ENCODE measurements around the gene NLRP5.
"Not testable (repeated sequence)": the region's sequence is repeated elsewhere in the genome, so short reads cannot be mapped to it uniquely, and the experiment has no call there.

The NLRP5 gene

GRCh38 chr19:56015756-56016155, 29.2 kb downstream of the NLRP5 start:
- Histone ChIP-seq H3K36me3 (ENCODE audit: insufficient read depth, low read length) (no peaks in the 10 kb centered on the region), H3K9ac (ENCODE audit: low read depth, low read length) (no peak overlapping the region), H3K9me3 (ENCODE audit: control insufficient read depth, insufficient read depth, low read length) (no peaks in the 10 kb centered on the region), H3K4me1 (ENCODE audit: insufficient read depth, low read length) (no peaks in the 10 kb centered on the region)

GRCh38 chr19:56019325-56019724, 32.8 kb downstream of the NLRP5 start:
- not testable (repeated sequence) for H3K9ac ChIP-seq (ENCODE audit: low read depth, low read length); H3K4me1 ChIP-seq (ENCODE audit: insufficient read depth, low read length); H3K36me3 ChIP-seq (ENCODE audit: insufficient read depth, low read length); H3K9me3 ChIP-seq (ENCODE audit: control insufficient read depth, insufficient read depth, low read length)

- H3K4me1 ChIP-seq (ENCODE audit: insufficient read depth, low read length); H3K36me3 ChIP-seq (ENCODE audit: insufficient read depth, low read length); H3K9ac ChIP-seq (ENCODE audit: low read depth, low read length); H3K9me3 ChIP-seq (ENCODE audit: control insufficient read depth, insufficient read depth, low read length): not testable (repeated sequence)
These were observed 33.9 kb downstream of the NLRP5 start for GRCh38 chr19:56020355-56020975.

- Histone ChIP-seq H3K36me3 (ENCODE audit: insufficient read depth, low read length) (no peaks in the 10 kb centered on the region), H3K9ac (ENCODE audit: low read depth, low read length) (no peak overlapping the region), H3K4me1 (ENCODE audit: insufficient read depth, low read length) (no peaks in the 10 kb centered on the region), H3K9me3 (ENCODE audit: control insufficient read depth, insufficient read depth, low read length) (no peaks in the 10 kb centered on the region)
These were observed 40.2 kb downstream of the NLRP5 start for GRCh38 chr19:56026769-56027168.

GRCh38 chr19:56053596-56053995, 67.0 kb downstream of the NLRP5 start:
- no peaks in the 10 kb centered on the region for H3K4me1 ChIP-seq (ENCODE audit: insufficient read depth, low read length)
- no peaks in the 10 kb centered on the region for H3K36me3 ChIP-seq (ENCODE audit: insufficient read depth, low read length)
- H3K9ac ChIP-seq (ENCODE audit: low read depth, low read length): no peak overlapping the region
- no peaks in the 10 kb centered on the region for H3K9me3 ChIP-seq (ENCODE audit: control insufficient read depth, insufficient read depth, low read length)

GRCh38 chr19:56066152-56067023, 79.8 kb downstream of the NLRP5 start:
- Histone ChIP-seq H3K9ac (ENCODE audit: low read depth, low read length) (peak overlapping the region; percentile 44; the same call in 1 of the 2 replicates), H3K9me3 (ENCODE audit: control insufficient read depth, insufficient read depth, low read length) (no peaks in the 10 kb centered on the region; the same call in 1 of the 2 replicates), H3K4me1 (ENCODE audit: insufficient read depth, low read length) (no peaks in the 10 kb centered on the region), H3K36me3 (ENCODE audit: insufficient read depth, low read length) (no peaks in the 10 kb centered on the region)

- no peaks in the 10 kb centered on the region; the same call in 1 of the 2 replicates for H3K9me3 ChIP-seq (ENCODE audit: control insufficient read depth, insufficient read depth, low read length)
- no peak overlapping the region for H3K9ac ChIP-seq (ENCODE audit: low read depth, low read length)
- no peaks in the 10 kb centered on the region for H3K4me1 ChIP-seq (ENCODE audit: insufficient read depth, low read length)
- no peaks in the 10 kb centered on the region for H3K36me3 ChIP-seq (ENCODE audit: insufficient read depth, low read length)
These were observed 83.1 kb downstream of the NLRP5 start for GRCh38 chr19:56069642-56070041.

GRCh38 chr19:56071151-56071550, 84.6 kb downstream of the NLRP5 start:
- no peaks in the 10 kb centered on the region for H3K36me3 ChIP-seq (ENCODE audit: insufficient read depth, low read length)
- no peak overlapping the region for H3K9ac ChIP-seq (ENCODE audit: low read depth, low read length)
- H3K9me3 ChIP-seq (ENCODE audit: control insufficient read depth, insufficient read depth, low read length): no peaks in the 10 kb centered on the region
- H3K4me1 ChIP-seq (ENCODE audit: insufficient read depth, low read length): no peaks in the 10 kb centered on the region

- peaks cover 3% of the 10 kb centered on the region; the same call in 1 of the 2 replicates for H3K4me1 ChIP-seq (ENCODE audit: insufficient read depth, low read length)
These were observed 89.9 kb downstream of the NLRP5 start for GRCh38 chr19:56076498-56076897.

GRCh38 chr19:56079609-56080008, 93.0 kb downstream of the NLRP5 start:
- Histone ChIP-seq H3K9me3 (ENCODE audit: control insufficient read depth, insufficient read depth, low read length) (no peaks in the 10 kb centered on the region), H3K4me1 (ENCODE audit: insufficient read depth, low read length) (peaks cover 6% of the 10 kb centered on the region; the same call in 1 of the 2 replicates), H3K36me3 (ENCODE audit: insufficient read depth, low read length) (no peaks in the 10 kb centered on the region), H3K9ac (ENCODE audit: low read depth, low read length) (no peak overlapping the region)

More at GRCh38 chr19:56076498-56076897, 89.9 kb downstream of the NLRP5 start:
- no peak overlapping the region for H3K9ac ChIP-seq (ENCODE audit: low read depth, low read length)
- H3K9me3 ChIP-seq (ENCODE audit: control insufficient read depth, insufficient read depth, low read length): no peaks in the 10 kb centered on the region
- H3K36me3 ChIP-seq (ENCODE audit: insufficient read depth, low read length): no peaks in the 10 kb centered on the region

GRCh38 chr19:56080669-56081401, 94.3 kb downstream of the NLRP5 start:
- Histone ChIP-seq H3K4me1 (ENCODE audit: insufficient read depth, low read length) (peaks cover 10% of the 10 kb centered on the region; the same call in 1 of the 2 replicates), H3K9ac (ENCODE audit: low read depth, low read length) (peak overlapping the region; percentile 65; the same call in 1 of the 2 replicates), H3K36me3 (ENCODE audit: insufficient read depth, low read length) (no peaks in the 10 kb centered on the region), H3K9me3 (ENCODE audit: control insufficient read depth, insufficient read depth, low read length) (no peaks in the 10 kb centered on the region)

- no peak overlapping the region for H3K9ac ChIP-seq (ENCODE audit: low read depth, low read length)
- H3K4me1 ChIP-seq (ENCODE audit: insufficient read depth, low read length): peaks cover 10% of the 10 kb centered on the region; the same call in 1 of the 2 replicates
- H3K9me3 ChIP-seq (ENCODE audit: control insufficient read depth, insufficient read depth, low read length): no peaks in the 10 kb centered on the region
- no peaks in the 10 kb centered on the region for H3K36me3 ChIP-seq (ENCODE audit: insufficient read depth, low read length)
These were observed 97.1 kb downstream of the NLRP5 start for GRCh38 chr19:56083668-56084067.

GRCh38 chr19:56084835-56085536, 98.4 kb downstream of the NLRP5 start:
- Histone ChIP-seq H3K9ac (ENCODE audit: low read depth, low read length) (no peak overlapping the region), H3K36me3 (ENCODE audit: insufficient read depth, low read length) (no peaks in the 10 kb centered on the region), H3K9me3 (ENCODE audit: control insufficient read depth, insufficient read depth, low read length) (no peaks in the 10 kb centered on the region), H3K4me1 (ENCODE audit: insufficient read depth, low read length) (peaks cover 10% of the 10 kb centered on the region; the same call in 1 of the 2 replicates)

All from ES-I3 (cell line).